Loucy (cell line): ENCODE results near the gene CTNNA2.

Experiments used
- CTCF ChIP-seq: fragments of 200-600 bp; sonication (generic); conservative IDR thresholded peaks from 2 replicates; pipeline ENCODE4 v1.5.1; 2014; ENCODE audit warnings: mild to moderate bottlenecking, antibody characterized with exemption, low read length
- EZH2phosphoT487 ChIP-seq: fragments of 200-600 bp; IDR thresholded peaks from 2 replicates; pipeline ENCODE4 v1.6.1; 2018; ENCODE audit warnings: antibody characterized with exemption, mild to moderate bottlenecking, moderate library complexity, borderline replicate concordance

- no peak for TF ChIP-seq CTCF
- no peak for TF ChIP-seq EZH2phosphoT487
These were observed 338.1 kb downstream of the CTNNA2 start for GRCh38 chr2:79850912-79851311.
